HG03565 (cell line): ENCODE data around the gene ADD1.

Experiments
- ATAC-seq: cut with Tn5 transposase; IDR thresholded peaks from one replicate; pipeline ENCODE4 v1.9.1; 2021; ENCODE audit warnings: mild to moderate bottlenecking, moderate library complexity; ENCODE audit not compliant: unreplicated experiment

The ADD1 gene

DNA sequence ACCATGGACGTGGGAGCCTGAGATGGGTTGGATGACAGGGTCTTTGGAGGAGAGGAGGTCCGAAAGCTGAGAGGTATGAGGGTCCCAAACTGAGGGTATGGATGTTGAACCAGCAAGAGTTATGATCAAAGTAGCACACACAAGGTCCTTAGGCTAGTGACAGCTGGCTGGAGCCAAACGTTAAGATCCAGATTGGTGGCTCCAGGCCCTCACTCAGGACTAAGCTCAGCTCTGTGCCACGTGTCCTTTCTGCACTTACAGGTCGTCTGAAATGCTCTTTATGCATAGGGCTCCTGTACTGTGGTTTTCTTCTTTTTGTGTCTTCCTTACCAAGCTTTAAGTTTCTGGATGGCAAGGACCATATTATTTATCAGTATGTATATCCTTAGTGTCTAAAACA is 35.4 kb downstream of the ADD1 start:
- no peak for ATAC-seq

DNA sequence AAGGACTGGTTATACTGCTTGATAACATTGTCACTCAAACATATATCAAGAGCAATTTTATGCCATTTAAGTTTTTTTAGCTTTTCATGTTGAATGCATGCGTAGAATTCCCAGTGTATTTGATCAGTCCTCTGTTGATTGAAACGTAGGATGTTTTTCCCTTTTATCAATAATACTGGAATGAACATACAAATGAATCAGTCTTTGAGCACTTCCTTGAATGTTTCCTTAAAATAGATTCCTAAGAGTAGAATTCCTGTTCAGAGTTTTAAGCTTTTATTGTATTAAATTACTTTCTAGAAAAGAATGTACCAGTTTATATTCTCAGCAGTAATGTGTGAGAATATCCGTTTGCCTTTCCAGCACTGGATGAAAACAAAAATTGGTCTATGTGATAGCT is 37.8 kb downstream of the ADD1 start:
- no peak for ATAC-seq

DNA sequence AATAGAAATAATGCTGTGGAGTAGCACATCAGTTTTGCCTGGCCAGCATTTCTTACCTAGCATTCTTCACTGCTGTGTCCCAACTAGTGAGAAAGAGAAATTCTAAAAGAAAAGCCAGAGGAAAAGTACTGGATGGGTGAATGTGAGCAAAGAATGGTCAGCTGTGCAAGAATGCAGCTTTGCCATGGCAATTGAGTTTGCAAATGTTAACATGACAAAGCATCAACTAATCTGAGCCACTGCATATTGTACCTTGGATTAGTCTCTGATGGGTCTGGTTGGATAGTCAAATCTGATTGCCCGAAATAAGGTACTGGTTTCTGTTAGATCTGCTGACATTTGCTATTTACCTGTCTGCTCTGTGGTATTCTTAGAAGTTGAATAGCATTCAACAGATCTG is 38.7 kb downstream of the ADD1 start:
- no peak for ATAC-seq

DNA sequence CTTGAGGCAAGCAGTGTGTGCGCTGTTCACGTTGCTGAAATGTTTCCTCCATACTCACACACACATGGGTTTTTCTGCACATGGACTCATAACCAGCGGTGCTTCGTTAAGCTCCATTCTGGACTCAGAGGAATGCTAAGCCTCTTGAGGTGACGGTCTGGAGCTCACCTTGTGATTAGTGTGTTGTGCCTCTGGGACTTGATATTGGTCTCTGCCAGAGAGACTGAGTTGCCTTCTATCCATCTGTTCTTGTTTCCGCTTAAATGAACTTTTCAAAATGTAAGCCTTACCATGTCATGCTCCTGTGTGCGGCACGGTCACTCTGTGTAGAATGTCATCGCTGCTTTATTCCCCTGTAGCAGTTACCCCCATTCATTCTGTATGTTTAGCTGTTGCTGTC is 42.5 kb downstream of the ADD1 start:
- ATAC-seq, result no peak

DNA sequence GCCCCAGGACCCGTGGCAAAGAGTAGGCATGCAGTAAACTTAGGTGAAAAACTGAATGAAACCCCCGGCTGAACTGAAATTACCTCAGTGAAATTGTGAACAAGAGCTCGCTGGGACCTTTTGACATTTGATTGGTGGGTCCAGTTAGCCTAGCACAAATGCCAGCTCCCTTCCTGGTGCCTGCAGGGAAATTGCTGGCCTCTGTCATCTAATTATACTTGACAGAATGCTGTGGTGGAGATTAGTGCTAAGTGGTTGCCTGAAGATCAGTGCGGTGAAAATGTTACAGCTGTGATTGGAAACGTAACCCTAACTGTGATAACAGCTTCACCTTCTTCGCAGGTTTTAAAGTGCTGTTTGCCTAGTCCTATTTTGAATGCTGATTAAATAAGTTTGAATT is 43.0 kb downstream of the ADD1 start:
- ATAC-seq, result no peak

DNA sequence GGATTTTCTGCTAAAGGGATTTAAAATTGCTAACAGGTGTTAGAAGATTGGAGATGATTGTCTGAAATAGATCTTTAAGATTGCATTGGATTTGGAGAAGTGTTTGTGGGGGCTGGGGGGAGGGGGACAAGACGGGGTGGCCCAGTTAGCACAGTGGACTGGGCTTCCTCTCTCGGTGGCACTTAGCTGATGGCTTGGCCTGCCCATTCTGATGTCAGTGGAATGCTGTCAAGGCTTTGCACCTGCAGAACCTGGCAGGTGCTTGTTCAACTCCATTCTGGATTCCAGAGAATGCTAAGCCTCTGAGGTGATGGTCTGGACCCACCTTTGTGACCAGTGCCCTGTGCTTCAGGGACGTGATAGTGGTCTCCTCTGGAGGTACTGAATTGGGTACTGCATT is 43.7 kb downstream of the ADD1 start:
- ATAC-seq, result no peak

DNA sequence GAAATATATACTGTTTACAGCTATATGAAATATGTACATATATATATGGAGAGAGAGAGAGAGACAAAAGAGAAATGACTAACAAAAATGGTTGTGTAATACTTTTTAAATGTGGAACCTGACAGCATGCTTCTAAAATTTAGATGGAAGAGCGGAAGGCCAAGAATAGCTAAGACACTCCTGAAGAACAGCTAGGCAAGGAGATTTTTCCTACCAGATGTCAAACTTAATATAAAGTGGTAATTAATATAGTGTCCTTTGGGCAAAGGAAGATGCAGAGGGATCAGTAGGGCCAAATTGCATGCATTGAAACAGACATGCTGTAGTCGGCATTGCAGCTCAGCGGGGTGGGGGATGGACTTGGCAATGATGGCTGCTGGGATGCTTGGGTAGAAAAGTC is 45.2 kb downstream of the ADD1 start:
- no peak for ATAC-seq

DNA sequence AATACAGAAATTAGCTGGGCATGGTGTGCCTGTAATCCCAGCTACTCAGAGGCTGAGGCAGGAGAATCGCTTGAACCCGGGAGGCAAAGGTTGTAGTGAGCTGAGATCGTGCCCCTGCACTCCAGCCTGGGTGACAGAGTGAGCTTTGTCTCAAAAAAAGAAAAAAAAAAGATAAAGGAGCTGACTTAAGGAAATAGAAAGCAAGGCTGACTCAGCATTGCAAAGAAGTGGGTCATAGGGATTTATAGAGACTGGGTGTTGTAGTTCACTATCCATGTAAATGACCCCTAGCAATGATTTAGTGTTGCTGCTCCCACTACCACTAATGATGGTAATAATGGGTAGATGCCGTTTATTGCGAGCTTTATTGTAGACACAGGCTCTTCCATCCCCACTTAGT is 47.6 kb downstream of the ADD1 start:
- ATAC-seq, result no peak

DNA sequence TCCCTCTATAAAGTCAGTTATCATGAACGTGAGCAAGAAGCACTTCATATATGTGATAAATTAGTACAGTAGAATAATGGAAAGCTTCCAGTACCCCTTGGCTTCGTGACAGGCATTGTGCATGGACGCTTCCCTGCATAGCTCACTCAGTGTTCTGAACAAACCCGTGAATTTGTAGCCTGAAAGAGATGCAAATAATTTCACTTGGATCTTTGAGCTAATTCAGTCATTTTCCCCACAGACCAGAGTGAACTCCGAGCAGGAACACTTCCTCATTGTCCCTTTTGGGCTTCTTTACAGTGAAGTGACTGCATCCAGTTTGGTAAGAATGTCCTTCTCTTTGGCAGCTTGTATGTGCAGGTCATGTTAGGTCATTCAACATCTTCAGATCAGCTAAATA is 50.1 kb downstream of the ADD1 start:
- ATAC-seq, result no peak

DNA sequence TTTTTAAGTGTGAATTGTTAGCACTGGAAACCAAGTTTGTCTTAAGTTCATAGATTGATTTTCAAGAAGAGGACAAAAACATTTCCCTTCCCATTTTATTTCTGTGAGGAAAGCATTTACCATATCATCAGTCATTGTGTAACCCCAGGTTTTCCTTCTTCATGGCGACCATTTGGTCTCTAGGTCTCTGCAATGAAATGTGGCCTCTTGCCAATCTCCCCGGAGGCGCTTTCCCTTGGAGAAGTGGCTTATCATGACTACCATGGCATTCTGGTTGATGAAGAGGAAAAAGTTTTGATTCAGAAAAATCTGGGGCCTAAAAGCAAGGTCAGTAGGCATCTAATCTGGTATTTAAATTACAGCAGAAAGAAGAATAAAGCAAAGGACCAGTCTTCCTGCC is 54.4 kb downstream of the ADD1 start:
- no peak for ATAC-seq

DNA sequence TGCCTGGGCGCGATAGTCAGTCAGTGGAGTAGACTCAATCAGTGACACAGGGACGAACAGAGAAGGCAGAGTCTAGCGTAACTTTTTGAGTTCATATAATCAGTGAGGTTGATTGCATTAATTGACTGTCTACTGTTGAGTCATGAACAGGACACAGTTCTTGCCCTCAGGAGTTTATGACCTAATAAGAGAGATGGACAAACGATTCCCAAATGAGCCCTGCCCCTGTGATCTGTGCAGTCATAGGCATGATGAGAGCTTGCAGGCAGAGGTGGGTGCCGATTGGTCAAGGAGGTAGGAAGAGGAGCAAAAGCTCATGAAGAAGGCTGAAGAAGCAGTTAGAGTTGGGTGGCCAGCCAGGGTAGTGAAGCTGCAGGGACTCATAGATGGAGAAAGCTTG is 57.1 kb downstream of the ADD1 start:
- no peak for ATAC-seq

DNA sequence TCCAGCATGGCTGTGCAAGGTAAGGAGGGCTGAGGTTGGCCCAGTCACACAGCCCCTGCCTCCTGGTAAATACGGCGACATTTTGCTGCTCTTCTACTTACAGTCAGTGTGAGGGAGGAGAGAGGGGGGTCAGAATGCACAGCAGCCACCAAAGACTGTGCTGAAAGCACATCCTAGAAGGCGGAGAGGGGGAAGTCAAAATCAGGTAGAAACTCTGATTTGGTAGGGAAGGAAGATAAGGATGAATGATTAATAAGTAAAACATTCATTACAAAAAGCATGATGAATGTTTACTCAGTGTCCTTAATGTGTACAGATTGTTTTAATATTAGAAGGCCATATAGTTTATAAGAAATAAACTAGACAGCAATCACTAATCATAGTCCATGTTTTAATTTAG is 57.5 kb downstream of the ADD1 start:
- no peak for ATAC-seq

DNA sequence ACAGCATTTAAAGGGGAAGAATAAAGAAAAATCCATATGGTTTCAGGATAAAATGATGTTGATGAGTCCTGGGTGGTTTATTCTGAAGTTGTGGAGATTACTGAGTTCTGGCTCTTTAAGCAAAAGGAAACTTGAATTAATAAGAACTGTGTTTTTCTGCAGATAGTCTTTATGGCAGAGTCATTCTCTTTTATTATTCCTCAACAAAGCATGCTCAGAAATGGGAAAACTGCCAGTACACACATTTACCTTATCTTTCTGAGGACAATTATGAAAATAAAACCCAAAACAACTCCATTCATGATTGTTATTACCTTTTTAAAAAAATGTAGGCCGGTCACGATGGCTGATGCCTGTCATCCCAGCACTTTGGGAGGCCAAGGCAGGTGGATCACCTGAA is 58.5 kb downstream of the ADD1 start:
- no peak for ATAC-seq

DNA sequence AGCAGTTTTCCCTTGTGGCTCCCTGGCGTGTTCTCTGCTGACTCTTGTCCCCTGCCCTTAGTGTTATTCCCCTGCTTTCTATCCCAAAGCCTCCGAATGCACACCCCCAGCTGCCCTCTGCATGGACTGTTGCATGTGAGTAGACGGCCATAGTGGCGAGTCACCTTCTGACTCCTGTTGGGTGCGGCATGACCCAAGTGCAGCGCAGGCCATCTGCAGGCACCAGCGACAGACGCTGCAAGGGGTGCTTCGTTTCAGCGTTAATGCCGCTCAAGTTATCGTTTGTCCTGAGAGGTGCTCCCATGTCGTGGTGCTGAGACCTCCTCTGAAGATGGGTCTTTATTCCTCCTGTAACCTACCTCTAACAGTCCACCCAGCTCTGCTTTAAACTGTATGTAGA is 61.9 kb downstream of the ADD1 start:
- no peak for ATAC-seq

DNA sequence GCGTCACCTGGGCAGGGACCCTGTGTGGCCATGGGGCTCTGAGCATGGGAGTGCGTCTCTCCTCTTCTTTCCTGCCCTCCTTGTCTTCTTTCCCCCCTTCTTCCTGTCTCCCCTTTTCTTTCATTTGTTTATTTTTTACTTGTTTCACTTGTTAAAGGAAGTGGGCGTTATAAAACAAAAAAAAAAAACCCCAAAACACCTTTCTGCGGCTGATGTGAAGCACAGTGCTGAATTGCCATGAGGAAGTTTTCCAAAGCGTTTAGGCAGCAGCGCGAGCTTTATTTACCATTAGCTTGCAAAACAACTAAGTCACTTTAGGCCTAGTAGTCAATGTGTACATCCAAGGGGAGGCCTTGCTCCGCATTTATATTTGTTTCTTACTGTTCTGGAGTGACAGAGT is 62.6 kb downstream of the ADD1 start:
- no peak for ATAC-seq

DNA sequence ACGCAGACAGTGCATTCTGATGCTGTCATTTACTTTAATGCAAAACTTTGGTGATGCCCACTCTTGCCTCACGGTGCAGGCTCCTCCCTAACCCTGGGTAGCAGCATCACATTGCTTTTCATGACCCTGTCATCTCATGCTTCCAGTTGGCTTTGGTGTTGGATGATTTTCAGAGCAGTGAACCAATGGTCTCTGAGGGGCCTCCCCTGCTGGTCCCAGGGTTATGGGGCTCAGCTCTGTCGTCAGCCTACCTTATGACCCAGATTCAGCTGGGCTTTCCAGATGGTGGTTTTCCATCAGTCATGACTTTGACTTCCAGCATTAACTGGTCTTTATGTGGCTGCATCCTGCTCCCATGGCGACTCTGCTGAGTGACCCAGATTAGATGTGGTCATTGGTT is 63.6 kb downstream of the ADD1 start:
- no peak for ATAC-seq

DNA sequence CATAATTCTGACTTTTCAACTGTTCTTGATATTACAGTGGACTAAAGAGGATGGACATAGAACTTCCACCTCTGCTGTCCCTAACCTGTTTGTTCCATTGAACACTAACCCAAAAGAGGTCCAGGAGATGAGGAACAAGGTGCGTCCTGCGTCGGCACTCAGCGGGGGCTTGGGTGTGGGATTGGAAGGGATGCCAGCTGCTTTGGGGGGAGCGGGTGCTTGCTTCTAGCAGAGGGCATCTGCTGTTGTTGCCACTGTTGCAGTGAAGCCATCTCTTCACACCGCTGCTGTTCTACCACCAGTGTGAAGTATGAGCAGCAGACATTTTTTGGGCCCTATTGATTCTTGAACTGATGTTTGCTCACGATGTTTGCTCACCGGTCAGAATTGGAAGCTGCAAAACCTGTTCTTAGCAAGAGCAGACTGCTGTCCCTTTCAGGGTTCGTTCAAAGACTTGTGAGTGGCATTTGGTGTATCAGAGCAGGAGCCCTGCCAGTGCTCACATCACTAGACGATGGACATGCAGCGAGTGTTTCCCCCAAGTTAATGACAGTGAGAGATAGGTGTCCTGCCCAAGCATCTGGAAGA is 64.2 kb downstream of the ADD1 start:
- no peak for ATAC-seq

DNA sequence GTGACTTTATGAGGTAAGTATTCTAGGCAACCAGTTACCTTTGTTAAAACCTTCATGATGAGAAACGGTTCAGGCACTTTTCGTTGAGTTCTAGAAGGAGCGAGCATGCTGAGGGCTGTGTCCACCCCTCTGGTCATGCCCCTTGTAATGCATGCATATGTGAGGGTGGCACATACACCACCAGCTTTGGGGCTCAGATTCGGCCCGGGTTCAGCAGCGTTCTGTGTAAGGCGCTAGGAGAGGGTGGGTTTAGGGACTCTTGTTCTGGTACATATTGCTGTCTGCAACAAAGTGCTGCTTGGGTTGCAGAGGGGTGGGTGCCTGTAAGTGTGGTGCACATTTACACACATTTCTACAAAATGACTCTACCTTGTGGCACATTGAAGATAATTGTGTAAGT is 65.0 kb downstream of the ADD1 start:
- ATAC-seq, result no peak

DNA sequence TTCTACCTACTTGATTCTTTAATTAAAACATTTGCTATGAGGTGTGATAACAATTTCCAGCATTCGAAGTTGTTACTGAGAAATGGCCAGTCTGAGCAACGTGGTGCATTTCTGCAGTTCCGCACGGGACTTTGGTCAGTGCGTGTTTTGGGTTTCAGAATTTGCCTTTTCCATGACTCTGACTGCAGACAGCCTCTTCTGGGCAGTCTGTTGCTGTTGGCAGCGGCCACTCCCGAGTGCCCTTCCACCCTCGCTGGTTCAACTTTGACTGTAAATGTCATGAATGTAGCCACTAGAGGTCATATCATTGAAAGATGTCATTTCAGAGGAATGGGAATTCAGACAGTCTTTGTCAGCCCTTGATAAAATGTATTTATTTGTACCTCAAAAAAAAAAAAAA is 65.9 kb downstream of the ADD1 start:
- no peak for ATAC-seq

DNA sequence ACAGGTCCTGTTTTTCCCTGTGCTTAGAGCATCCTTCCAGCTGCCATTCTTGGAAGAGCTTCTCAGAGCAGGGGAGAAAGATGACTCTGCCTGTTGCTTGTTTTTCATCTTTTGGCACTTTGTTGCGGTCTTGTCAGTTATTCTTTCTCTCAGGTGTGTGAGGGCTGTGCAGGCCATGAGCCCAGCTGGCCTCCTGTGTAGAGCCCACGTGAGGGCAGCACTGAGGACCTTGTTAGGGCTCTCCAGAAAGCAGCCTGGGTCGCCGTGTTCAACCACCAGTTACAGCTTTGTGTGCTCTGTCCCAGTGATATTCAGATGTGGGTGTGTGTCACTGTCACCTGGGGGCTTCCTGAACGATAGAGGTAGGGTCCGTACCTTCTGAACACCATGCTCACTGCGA is 66.8 kb downstream of the ADD1 start:
- ATAC-seq, result no peak

DNA sequence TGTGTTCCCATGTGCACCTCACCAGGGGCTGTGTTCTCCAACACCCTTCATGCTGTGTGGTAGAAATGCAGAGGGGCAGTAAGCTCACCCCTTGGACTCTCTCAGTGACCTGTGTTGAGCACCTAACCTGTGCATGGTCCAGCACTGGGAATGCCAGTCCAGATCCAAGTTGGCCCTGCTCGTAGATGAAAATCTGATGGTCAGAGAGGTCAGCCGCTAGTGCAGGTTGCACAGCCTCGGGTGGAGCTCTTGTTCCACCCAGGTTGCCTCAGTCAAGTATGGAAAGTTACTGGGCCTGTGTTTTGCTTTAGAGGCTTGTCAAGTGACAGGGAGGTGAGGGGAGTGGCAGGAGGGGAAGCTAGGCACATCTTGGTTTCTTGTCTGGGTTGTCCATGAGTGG is 68.2 kb downstream of the ADD1 start:
- ATAC-seq, result no peak

DNA sequence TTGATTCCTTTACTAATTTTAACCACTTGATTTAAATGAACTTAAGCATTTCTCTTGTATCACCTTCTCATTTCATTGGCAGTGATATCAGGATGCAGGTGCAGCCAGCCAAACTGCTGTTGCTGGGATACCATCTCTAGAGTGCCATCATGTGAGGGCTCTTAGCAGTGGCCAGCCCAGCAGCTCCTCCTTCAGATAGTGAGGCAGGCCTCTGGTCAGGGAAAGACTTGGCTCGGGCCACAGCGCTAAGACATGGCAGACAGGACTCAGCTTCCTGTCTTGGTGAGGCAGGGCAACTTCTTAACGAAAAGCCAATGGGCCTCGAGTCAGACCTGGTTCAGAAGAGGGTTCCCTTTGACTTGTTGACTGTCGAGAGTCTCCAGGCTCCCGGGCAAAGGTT is 69.5 kb downstream of the ADD1 start:
- ATAC-seq, result no peak

DNA sequence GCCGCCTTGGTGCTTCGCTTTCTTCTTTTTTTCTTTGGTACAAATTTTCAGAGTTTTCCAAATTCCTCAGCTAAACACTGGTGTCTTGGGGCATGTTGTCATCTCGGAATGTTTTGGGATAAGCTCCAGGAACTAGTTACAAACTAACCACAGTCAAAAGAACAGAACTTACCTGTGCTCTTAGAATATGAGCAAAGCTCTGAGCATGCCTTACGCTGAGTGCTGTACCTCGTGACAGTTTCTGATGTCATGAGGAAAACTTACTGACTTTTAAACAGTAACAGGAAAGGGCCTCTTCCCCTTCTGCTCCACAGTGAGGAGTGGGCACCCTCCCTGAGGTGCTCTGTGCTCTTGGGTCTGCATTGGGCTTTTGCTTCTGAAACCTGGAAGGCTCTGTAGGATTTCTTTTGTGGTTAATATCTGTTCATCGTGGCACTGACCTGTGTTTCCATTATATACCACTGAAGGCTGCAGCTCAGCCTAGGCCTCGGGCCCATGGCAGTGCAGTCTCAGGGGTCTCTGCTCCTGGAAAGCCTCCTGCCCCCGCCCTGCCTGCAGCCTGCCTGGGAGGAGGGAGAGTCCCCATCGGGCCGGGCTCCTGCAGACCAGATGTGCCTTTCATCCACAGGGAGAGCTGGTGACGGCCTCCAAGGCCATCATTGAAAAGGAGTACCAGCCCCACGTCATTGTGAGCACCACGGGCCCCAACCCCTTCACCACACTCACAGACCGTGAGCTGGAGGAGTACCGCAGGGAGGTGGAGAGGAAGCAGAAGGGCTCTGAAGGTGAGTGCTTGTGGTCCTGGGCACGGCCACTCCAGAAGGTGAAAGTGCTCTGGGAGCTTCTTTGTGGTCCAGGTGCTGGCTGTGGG is 70.8 kb downstream of the ADD1 start:
- ATAC-seq, result no peak
